ENCODE results near the gene SMC5.

The SMC5 gene

GRCh38 chr9:70347046-70347445 lies 88.3 kb downstream of the SMC5 start:
- TF ChIP-seq ESRRG (CRISPR knock-in tag; IDR thresholded peaks at IDR 0.05) = no peak
- TF ChIP-seq CSRNP3 (CRISPR knock-in tag; IDR thresholded peaks at IDR 0.05) = no peak
- no peak for TF ChIP-seq POU6F1 (CRISPR knock-in tag; IDR thresholded peaks at IDR 0.05; ENCODE audit: borderline replicate concordance, low read depth)
- no peak for TF ChIP-seq CREB5 (CRISPR knock-in tag; IDR thresholded peaks at IDR 0.05; ENCODE audit: low read depth)
- TF ChIP-seq RARB (CRISPR knock-in tag; IDR thresholded peaks at IDR 0.05) = no peak
- no peak for TF ChIP-seq ZFP30 (CRISPR knock-in tag; IDR thresholded peaks at IDR 0.05)
- no peak for TF ChIP-seq ISL1 (CRISPR knock-in tag; IDR thresholded peaks at IDR 0.05)

GRCh38 chr9:70352356-70352755 lies 93.6 kb downstream of the SMC5 start:
- TF ChIP-seq ZNF8 (CRISPR knock-in tag; IDR thresholded peaks at IDR 0.05) = no peak
- TF ChIP-seq CSRNP3 (CRISPR knock-in tag; IDR thresholded peaks at IDR 0.05) = no peak
- TF ChIP-seq ARNTL (CRISPR knock-in tag; IDR thresholded peaks at IDR 0.05; ENCODE audit: borderline replicate concordance, low read depth) = no peak
- no peak for TF ChIP-seq POU6F1 (CRISPR knock-in tag; IDR thresholded peaks at IDR 0.05; ENCODE audit: borderline replicate concordance, low read depth)
- no peak for TF ChIP-seq ZFP30 (CRISPR knock-in tag; IDR thresholded peaks at IDR 0.05)
- TF ChIP-seq GLIS3 (CRISPR knock-in tag; IDR thresholded peaks at IDR 0.05) = no peak
- no peak for TF ChIP-seq SNAI2 (CRISPR knock-in tag; IDR thresholded peaks at IDR 0.05)
- no peak for TF ChIP-seq PPARA (CRISPR knock-in tag; IDR thresholded peaks at IDR 0.05; ENCODE audit: borderline replicate concordance)
- no peak for TF ChIP-seq TOX (CRISPR knock-in tag; IDR thresholded peaks at IDR 0.05; ENCODE audit: borderline replicate concordance)
- no peak for TF ChIP-seq ISL1 (CRISPR knock-in tag; IDR thresholded peaks at IDR 0.05)
- no peak for ATAC-seq

More at GRCh38 chr9:70347046-70347445, 88.3 kb downstream of the SMC5 start:
- ATAC-seq = no peak

GRCh38 chr9:70352802-70353201 lies 94.0 kb downstream of the SMC5 start:
- TF ChIP-seq ZNF70 (CRISPR knock-in tag; IDR thresholded peaks at IDR 0.05) (no peak), ZC3H10 (CRISPR knock-in tag; IDR thresholded peaks at IDR 0.05) (no peak), ARNTL (CRISPR knock-in tag; IDR thresholded peaks at IDR 0.05; ENCODE audit: borderline replicate concordance, low read depth) (no peak), SNAI2 (CRISPR knock-in tag; IDR thresholded peaks at IDR 0.05) (no peak), CREB5 (CRISPR knock-in tag; IDR thresholded peaks at IDR 0.05; ENCODE audit: low read depth) (no peak), ZFP3 (CRISPR knock-in tag; IDR thresholded peaks at IDR 0.05) (no peak), ZNF565 (CRISPR knock-in tag; conservative IDR thresholded peaks at IDR 0.05; ENCODE audit: low read depth) (no peak)
- no peak for ATAC-seq

GRCh38 chr9:70355801-70356200 lies 97.0 kb downstream of the SMC5 start:
- no peak for ATAC-seq
- no peak for TF ChIP-seq CREB5 (CRISPR knock-in tag; IDR thresholded peaks at IDR 0.05; ENCODE audit: low read depth)
- no peak for TF ChIP-seq OSR1 (CRISPR knock-in tag; IDR thresholded peaks at IDR 0.05)
- no peak for TF ChIP-seq POU6F1 (CRISPR knock-in tag; IDR thresholded peaks at IDR 0.05; ENCODE audit: borderline replicate concordance, low read depth)
- TF ChIP-seq RARB (CRISPR knock-in tag; IDR thresholded peaks at IDR 0.05) = no peak
- no peak for TF ChIP-seq PATZ1 (CRISPR knock-in tag; IDR thresholded peaks at IDR 0.05; ENCODE audit: borderline replicate concordance)
- no peak for TF ChIP-seq BACH2 (CRISPR knock-in tag; IDR thresholded peaks at IDR 0.05; ENCODE audit: borderline replicate concordance)
- TF ChIP-seq CSDC2 (CRISPR knock-in tag; IDR thresholded peaks at IDR 0.05) = no peak
- TF ChIP-seq GLIS3 (CRISPR knock-in tag; IDR thresholded peaks at IDR 0.05) = no peak

All from SK-N-SH treated with all-trans-retinoic acid at 6 μM for 48 hours (cell line).